ENCODE results near the gene LRRC61.

The LRRC61 gene

DNA sequence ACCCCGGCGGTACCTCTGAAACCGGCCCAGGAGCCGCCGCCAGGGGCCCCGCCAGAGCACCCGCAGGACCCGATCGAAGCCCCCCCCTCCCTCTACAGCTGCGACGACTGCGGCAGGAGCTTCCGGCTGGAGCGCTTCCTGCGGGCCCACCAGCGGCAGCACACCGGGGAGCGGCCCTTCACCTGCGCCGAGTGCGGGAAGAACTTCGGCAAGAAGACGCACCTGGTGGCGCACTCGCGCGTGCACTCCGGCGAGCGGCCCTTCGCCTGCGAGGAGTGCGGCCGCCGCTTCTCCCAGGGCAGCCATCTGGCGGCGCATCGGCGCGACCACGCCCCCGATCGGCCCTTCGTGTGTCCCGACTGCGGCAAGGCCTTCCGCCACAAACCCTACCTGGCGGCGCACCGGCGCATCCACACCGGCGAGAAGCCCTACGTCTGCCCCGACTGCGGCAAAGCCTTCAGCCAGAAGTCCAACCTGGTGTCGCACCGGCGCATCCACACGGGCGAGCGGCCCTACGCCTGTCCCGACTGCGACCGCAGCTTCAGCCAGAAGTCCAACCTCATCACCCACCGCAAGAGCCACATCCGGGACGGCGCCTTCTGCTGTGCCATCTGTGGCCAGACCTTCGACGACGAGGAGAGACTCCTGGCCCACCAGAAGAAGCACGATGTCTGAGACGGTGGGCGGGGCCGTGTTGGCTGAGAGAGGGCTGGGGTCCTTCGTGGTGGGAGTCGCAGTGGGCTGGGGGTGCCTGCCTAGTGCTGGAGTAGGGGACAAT, 49.3 kb downstream of the LRRC61 start:
- TF ChIP-seq, protein P1, sequence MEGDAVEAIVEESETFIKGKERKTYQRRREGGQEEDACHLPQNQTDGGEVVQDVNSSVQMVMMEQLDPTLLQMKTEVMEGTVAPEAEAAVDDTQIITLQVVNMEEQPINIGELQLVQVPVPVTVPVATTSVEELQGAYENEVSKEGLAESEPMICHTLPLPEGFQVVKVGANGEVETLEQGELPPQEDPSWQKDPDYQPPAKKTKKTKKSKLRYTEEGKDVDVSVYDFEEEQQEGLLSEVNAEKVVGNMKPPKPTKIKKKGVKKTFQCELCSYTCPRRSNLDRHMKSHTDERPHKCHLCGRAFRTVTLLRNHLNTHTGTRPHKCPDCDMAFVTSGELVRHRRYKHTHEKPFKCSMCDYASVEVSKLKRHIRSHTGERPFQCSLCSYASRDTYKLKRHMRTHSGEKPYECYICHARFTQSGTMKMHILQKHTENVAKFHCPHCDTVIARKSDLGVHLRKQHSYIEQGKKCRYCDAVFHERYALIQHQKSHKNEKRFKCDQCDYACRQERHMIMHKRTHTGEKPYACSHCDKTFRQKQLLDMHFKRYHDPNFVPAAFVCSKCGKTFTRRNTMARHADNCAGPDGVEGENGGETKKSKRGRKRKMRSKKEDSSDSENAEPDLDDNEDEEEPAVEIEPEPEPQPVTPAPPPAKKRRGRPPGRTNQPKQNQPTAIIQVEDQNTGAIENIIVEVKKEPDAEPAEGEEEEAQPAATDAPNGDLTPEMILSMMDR (IDR thresholded peaks at IDR 0.05; ENCODE audit: insufficient read depth, low read depth, low read length, missing control alignments): no peak
- DNase-seq (ENCODE audit: low read depth): no peak
- no peak overlapping the region for H3K4me3 ChIP-seq (ENCODE audit: low read length)

DNA sequence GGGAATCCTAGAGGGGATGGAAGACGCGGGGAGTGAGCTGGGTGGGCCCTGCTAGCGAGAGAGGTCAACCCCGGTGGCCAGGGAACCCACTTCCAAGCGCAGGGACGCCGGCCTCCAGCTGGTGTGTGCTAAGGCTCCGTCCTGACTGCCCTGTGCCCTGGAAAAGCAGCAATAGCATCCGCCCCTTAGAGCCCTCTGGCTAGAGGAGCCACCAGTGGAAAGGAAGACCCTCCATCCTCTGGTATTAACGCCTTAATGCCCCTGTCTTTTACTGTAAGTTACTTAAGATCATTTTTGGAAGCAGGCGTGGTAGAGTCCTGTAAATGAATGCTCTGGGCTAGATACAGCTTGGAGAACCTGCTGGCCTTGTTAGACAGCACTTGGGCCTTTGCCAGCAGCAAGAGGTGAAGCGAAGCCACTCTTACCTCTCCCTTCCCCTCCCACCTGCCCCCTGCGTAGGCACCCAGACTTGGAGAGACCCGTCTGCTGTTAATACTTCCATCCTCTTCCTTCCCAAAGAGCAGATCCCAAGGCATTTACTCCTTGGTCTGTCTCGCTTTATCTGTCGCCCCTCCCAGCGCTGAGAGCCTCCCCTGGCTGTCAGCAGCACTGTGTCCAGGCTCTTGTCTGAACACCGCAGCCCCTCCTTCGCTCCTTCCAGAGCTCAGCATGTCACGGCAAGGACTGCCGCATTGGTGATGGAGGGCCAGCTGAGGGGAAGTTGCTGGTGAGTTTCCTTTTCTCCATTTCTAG, 50.1 kb downstream of the LRRC61 start:
- TF ChIP-seq, protein P1 (IDR thresholded peaks at IDR 0.05; ENCODE audit: insufficient read depth, low read depth, low read length, missing control alignments): no peak
- no peak overlapping the region for H3K4me3 ChIP-seq (ENCODE audit: low read length)
- peak; percentile 74 for DNase-seq (ENCODE audit: low read depth)

DNA sequence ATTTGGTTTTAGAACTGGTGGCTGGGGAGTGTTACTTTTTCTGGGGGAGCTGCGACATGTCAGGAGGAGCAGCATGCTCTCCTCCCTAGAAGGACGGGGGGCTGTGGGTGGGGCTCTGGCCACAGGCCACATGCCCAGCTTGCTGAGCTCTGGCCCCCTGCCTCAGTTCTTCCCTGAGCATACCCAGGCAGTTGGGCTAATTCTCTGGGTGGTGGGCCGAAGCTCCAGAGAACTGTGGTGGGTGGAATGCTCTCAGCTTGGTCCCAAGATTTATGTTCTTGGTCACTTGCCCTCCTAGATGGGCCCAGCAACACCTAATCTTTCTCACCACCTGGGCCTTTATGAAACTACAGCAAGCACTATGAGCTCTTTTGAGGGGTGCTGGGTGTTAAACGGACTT, 50.9 kb downstream of the LRRC61 start:
- no peak for DNase-seq (ENCODE audit: low read depth)
- TF ChIP-seq, protein P1 (IDR thresholded peaks at IDR 0.05; ENCODE audit: insufficient read depth, low read depth, low read length, missing control alignments): no peak
- no peak overlapping the region for H3K4me3 ChIP-seq (ENCODE audit: low read length)

DNA sequence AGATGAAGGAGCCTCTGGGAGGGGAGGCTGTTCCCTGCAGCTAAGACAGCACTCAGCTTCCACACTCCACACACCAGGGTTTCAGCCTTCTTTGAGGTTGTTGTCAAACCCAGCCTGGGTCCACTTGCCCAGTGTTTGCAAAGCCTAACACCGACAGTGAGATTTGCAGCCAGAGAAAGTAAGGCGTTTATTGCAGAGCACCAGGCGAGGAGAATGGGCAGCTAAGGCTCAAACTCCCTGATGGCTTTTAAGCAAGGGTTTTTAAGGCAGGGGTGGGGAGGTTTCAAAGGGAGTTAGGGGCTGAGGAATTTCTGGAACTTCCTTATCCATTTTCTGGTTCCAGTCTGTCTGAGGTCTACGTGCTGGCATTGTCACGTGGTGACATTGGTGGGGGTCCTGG, 51.3 kb downstream of the LRRC61 start:
- H3K4me3 ChIP-seq (ENCODE audit: low read length): no peak overlapping the region
- TF ChIP-seq, protein P1 (IDR thresholded peaks at IDR 0.05; ENCODE audit: insufficient read depth, low read depth, low read length, missing control alignments): no peak
- DNase-seq (ENCODE audit: low read depth): no peak

DNA sequence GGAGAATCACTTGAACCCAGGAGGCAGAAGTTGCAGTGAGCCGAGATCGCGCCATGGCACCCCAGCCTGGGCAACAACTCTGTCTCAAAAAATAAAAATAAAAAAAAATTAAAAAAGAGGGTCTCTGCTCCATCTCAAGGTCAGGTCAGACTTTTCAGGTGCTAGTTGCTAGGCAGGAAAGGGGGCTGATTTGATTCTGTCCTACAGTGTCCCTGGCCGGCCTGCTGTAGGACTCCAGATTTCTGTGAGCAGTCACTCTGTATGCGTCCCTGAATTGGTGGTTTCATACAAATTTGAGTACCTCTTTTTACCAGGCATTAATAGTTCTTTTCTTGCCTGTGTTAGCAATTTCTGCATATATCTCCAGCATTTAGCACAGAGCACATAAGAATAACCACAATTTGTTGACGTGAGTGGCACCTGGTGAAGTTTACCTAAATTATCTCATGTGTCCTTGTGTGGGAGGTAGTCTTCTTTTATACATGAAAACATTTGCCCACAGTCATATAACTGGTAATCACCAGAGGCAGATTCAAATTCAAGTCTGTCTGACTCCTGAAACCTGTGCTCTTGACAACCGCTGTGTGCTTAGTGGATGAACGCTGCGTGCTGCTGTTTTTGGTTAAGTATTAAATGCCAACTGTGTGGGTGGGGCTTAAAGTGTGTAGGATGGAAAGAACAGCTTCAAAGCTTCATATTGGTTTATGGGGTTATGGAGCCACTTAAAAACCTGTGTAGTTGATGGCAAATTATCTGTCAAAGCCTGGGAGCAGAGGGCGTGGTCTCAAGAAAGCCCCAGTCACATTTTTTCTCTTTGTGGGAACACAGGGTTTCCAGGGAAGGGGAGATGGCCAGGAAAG, 52.7 kb downstream of the LRRC61 start:
- DNase-seq (ENCODE audit: low read depth): no peak
- TF ChIP-seq, protein P1 (IDR thresholded peaks at IDR 0.05; ENCODE audit: insufficient read depth, low read depth, low read length, missing control alignments): no peak

DNA sequence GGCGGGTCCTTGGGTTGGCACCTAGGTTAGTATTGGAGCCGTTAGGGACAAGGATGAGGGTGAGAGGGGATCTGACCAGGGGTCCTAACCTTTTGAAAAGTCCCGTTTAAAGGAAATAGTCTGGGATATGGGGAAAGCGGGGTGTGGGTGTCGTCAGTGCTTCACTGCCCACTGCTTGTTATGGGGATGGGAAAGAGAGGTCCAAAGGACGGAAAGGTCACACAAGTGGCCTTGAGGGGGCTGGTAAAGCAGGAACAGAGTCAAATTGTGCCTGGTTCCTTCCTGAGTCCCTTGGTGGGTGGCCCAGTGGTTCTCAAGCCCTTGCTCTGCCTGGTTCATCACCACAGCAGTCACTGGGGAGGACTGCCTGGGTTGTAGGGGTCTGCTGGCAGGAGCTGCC, 53.4 kb downstream of the LRRC61 start:
- no peak for DNase-seq (ENCODE audit: low read depth)
- TF ChIP-seq, protein P1 (IDR thresholded peaks at IDR 0.05; ENCODE audit: insufficient read depth, low read depth, low read length, missing control alignments): no peak
- no peak overlapping the region for H3K4me3 ChIP-seq (ENCODE audit: low read length)

More for the DNA sequence above, 52.7 kb downstream of the LRRC61 start:
- H3K4me3 ChIP-seq (ENCODE audit: low read length): no peak overlapping the region

Data from epithelial cell of esophagus (primary cell).